Endodermal cell (in vitro differentiated cells): ENCODE measurements around the gene ATP1A1. TPM values are rescaled to one million over a fixed set of nuclear protein-coding genes. Genes with fewer than 3 reads are reported as not detected.

Experiments
- DNase-seq: peaks from one replicate; pipeline ENCODE4 v3.0.0-alpha.2; 2017
- H3K27ac ChIP-seq: 2 replicates; pipeline ENCODE4 v1.5.1; 2013; ENCODE audit warnings: mild to moderate bottlenecking, low read depth, low read length, moderate library complexity
- H3K27me3 ChIP-seq: 2 replicates; pipeline ENCODE4 v1.6.1; 2013; ENCODE audit warnings: mild to moderate bottlenecking, low read length, moderate library complexity; ENCODE audit not compliant: insufficient read depth, control insufficient read depth, poor library complexity, severe bottlenecking
- H3K36me3 ChIP-seq: 2 replicates; pipeline ENCODE4 v1.7.0; 2013; ENCODE audit warnings: mild to moderate bottlenecking, low read length, moderate library complexity; ENCODE audit not compliant: control insufficient read depth, insufficient read depth
- H3K4me1 ChIP-seq: one replicate; pipeline ENCODE4 v1.7.0; 2013; ENCODE audit warnings: low read length; ENCODE audit not compliant: control insufficient read depth, insufficient read depth
- H3K4me3 ChIP-seq: 2 replicates; pipeline ENCODE4 v1.5.1; 2013; ENCODE audit warnings: mild to moderate bottlenecking, low read length, moderate library complexity
- H3K9ac ChIP-seq: 2 replicates; pipeline ENCODE4 v1.6.1; 2013; ENCODE audit warnings: mild to moderate bottlenecking, low read length, moderate library complexity; ENCODE audit not compliant: poor library complexity, severe bottlenecking; ENCODE audit errors: extremely low read depth
- H3K9me3 ChIP-seq: 2 replicates; pipeline ENCODE4 v1.6.1; 2013; ENCODE audit warnings: mild to moderate bottlenecking, low read length, moderate library complexity; ENCODE audit not compliant: control insufficient read depth
- H3K27ac Mint-ChIP-seq: 2 replicates; pipeline ENCODE4 v1.8.0; 2020; ENCODE audit warnings: mixed read lengths
- H3K27me3 Mint-ChIP-seq: 2 replicates; pipeline ENCODE4 v1.8.0; 2021; ENCODE audit warnings: mild to moderate bottlenecking, mixed read lengths; ENCODE audit not compliant: insufficient read depth
- H3K36me3 Mint-ChIP-seq: 2 replicates; pipeline ENCODE4 v1.8.0; 2020; ENCODE audit warnings: low read depth, mixed read lengths
- H3K4me1 Mint-ChIP-seq: 2 replicates; pipeline ENCODE4 v1.8.0; 2020; ENCODE audit warnings: mixed read lengths
- H3K4me3 Mint-ChIP-seq: 2 replicates; pipeline ENCODE4 v1.8.0; 2020; ENCODE audit warnings: mild to moderate bottlenecking, moderate library complexity, mixed read lengths
- H3K9me3 Mint-ChIP-seq: 2 replicates; pipeline ENCODE4 v1.8.0; 2020; ENCODE audit warnings: mild to moderate bottlenecking, mixed read lengths
- WGBS, 2 experiments: methylation state at CpG; one replicate each; pipeline versions ENCODE4 v1.1.5 to v1.1.7; 2013; ENCODE audit warnings: missing lambda C conversion rate in 2 of 2, mixed read lengths in 1 of 2; ENCODE audit not compliant: insufficient coverage in 1 of 2, insufficient read length in 1 of 2; 5-methylcytosine and 5-hydroxymethylcytosine counted together
- total RNA-seq, 2 donors: library from RNA; stranded (reverse); fragmentation: NEBNext Ultra II Directional in 1 of 2; extraction: Animal tissue kit (Norgen Biotek cat#: 25700) in 1 of 2; gene quantifications; 2 replicates in 1 of 2; 3 replicates in 1 of 2; pipeline ENCODE4 v1.2.1, GENCODE V29; 2021
- TF ChIP-seq, protein P1 (sequence below): fragments of 200-600 bp; sonication (generic); conservative IDR thresholded peaks from 2 replicates; pipeline ENCODE4 v1.5.0; 2021; ENCODE audit warnings: antibody characterized with exemption, mild to moderate bottlenecking

ATP1A1 gene
- total RNA-seq, 2 donors from 2014 or later = 359 to 398 TPM

DNA sequence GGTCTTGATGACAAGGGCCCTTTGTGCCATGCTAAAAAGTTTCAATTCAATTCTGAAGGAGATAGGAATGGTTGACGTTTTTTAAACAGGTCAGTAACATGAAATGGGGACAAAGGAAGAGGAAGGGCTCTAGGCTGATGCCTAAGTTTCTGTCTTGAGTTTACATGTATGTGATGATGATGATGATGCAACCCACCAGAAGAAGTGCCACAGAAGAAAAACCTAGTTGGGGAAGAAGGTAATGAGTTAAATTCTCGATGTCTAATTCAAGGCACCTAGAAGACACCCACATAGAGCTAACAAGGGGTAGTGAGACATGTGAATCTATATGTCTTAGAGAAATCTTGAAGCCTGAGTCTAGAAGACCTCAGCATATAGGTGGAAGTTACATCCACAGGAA is 44.4 kb upstream of the ATP1A1 start:
- H3K4me1 ChIP-seq = peaks cover 3% of the 10 kb centered on the region
- WGBS, 2 experiments = 93 to 95% methylated on average over 2 of the region's 2 CpGs
- TF ChIP-seq, protein P1, sequence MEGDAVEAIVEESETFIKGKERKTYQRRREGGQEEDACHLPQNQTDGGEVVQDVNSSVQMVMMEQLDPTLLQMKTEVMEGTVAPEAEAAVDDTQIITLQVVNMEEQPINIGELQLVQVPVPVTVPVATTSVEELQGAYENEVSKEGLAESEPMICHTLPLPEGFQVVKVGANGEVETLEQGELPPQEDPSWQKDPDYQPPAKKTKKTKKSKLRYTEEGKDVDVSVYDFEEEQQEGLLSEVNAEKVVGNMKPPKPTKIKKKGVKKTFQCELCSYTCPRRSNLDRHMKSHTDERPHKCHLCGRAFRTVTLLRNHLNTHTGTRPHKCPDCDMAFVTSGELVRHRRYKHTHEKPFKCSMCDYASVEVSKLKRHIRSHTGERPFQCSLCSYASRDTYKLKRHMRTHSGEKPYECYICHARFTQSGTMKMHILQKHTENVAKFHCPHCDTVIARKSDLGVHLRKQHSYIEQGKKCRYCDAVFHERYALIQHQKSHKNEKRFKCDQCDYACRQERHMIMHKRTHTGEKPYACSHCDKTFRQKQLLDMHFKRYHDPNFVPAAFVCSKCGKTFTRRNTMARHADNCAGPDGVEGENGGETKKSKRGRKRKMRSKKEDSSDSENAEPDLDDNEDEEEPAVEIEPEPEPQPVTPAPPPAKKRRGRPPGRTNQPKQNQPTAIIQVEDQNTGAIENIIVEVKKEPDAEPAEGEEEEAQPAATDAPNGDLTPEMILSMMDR = no peak
- no peak overlapping the region for H3K27ac ChIP-seq
- H3K27ac Mint-ChIP-seq = no peak overlapping the region
- no peaks in the 10 kb centered on the region for H3K9me3 ChIP-seq
- no peaks in the 10 kb centered on the region for H3K9me3 Mint-ChIP-seq
- H3K27me3 Mint-ChIP-seq = no peaks in the 10 kb centered on the region
- no peak for DNase-seq
- H3K4me1 Mint-ChIP-seq = peaks cover 22% of the 10 kb centered on the region
- no peak overlapping the region for H3K9ac ChIP-seq
- H3K36me3 Mint-ChIP-seq = no peaks in the 10 kb centered on the region
- H3K4me3 Mint-ChIP-seq = no peak overlapping the region
- H3K4me3 ChIP-seq = no peak overlapping the region
- H3K27me3 ChIP-seq = no peaks in the 10 kb centered on the region
- H3K36me3 ChIP-seq = no peaks in the 10 kb centered on the region

DNA sequence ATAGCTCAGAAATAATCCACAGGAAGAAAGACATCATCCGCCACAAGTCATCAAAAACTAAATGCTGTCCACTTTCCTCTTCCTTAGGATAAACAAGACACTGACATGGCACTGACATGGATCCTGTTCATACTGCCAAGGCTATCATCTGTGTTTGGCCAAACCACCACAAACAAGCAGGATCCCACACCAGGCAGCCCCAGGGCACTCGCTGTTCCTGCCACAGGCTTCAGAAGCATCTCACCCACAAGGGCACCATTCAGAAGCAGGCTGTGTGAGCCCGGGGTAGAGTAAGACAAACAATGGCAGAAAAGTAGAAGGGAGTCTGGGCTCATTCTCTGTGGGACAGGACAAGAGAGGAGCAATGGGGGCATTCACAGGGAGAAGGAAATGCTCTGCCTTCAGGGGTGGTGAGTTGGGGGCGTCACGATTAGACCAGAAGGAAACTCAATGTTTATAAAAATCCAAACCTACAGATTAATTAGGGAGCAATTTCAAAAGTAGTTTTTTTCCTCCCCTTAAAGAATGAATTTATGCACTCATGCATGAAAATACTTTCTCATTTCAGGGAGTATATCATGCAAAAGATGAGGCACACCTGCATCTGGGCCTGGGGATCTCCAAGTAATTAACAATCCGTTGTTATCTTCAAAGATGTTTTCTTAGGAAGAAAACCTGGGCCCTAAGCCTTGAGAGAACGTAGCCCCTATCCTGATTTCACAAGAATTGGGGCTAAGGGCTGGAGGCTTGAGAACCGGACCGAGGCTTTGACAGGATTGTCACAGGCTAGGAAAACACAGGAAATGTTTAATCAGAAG is 43.3 kb upstream of the ATP1A1 start:
- peaks cover 7% of the 10 kb centered on the region for H3K4me1 ChIP-seq
- H3K27ac Mint-ChIP-seq = no peak overlapping the region
- no peaks in the 10 kb centered on the region for H3K27me3 ChIP-seq
- H3K9me3 Mint-ChIP-seq = no peaks in the 10 kb centered on the region
- no peak overlapping the region for H3K9ac ChIP-seq
- H3K4me3 Mint-ChIP-seq = no peak overlapping the region
- peaks cover 21% of the 10 kb centered on the region for H3K4me1 Mint-ChIP-seq
- no peak overlapping the region for H3K27ac ChIP-seq
- TF ChIP-seq, protein P1 = no peak
- DNase-seq = no peak
- WGBS, 2 experiments = 89% methylated on average over 4 to 8 of the region's 9 CpGs
- no peaks in the 10 kb centered on the region for H3K9me3 ChIP-seq
- no peak overlapping the region for H3K4me3 ChIP-seq
- H3K36me3 Mint-ChIP-seq = no peaks in the 10 kb centered on the region
- peaks cover 5% of the 10 kb centered on the region for H3K27me3 Mint-ChIP-seq
- no peaks in the 10 kb centered on the region for H3K36me3 ChIP-seq

DNA sequence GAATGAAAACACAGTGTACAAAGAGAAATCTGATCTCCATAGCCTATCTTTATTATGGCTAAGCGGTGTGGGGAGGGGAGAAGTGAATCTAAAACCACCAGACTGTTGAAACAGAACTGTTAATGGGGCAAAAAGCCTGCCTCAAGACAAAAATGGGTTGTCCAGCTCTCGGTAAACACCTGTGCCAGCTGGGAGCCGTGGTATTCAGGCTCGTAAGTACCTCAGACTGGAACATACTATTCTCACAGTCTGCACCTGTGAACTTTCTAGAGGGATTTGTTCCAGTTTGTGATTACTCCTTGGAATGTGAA is 42.7 kb upstream of the ATP1A1 start:
- H3K36me3 Mint-ChIP-seq = no peaks in the 10 kb centered on the region
- H3K4me3 Mint-ChIP-seq = no peak overlapping the region
- no peaks in the 10 kb centered on the region for H3K9me3 Mint-ChIP-seq
- no peak overlapping the region for H3K27ac Mint-ChIP-seq
- peaks cover 26% of the 10 kb centered on the region for H3K4me1 Mint-ChIP-seq
- TF ChIP-seq, protein P1 = no peak
- DNase-seq = no peak
- Histone ChIP-seq H3K27ac (no peak overlapping the region), H3K27me3 (no peaks in the 10 kb centered on the region), H3K4me1 (peaks cover 13% of the 10 kb centered on the region), H3K9me3 (no peaks in the 10 kb centered on the region), H3K9ac (no peak overlapping the region), H3K4me3 (no peak overlapping the region), H3K36me3 (no peaks in the 10 kb centered on the region)
- 94% methylated on average over 4 of the region's 4 CpGs; no CpG with 5 or more reads in 1 of the 2 experiments for WGBS, 2 experiments
- peaks cover 5% of the 10 kb centered on the region for H3K27me3 Mint-ChIP-seq
